Hindlimb muscle (tissue), 1 donor: Measurements from ENCODE around the gene UBIAD1. TPM values are rescaled to one million over a fixed set of nuclear protein-coding genes. Genes with fewer than 3 reads are reported as not detected.
"Not testable (repeated sequence)": the region's sequence is repeated elsewhere in the genome, so short reads cannot be mapped to it uniquely, and the experiment has no call there.

Experiments used
- DNase-seq: peaks from one replicate; pipeline ENCODE4 v3.0.0-alpha.2; 2013
- polyA plus RNA-seq: library from polyadenylated mRNA; unstranded; fragments of 120-200 nt; gene quantifications from one replicate; pipeline ENCODE4 v1.2.1, GENCODE V29; 2013; ENCODE audit not compliant: insufficient read length

Gene UBIAD1, protein sequence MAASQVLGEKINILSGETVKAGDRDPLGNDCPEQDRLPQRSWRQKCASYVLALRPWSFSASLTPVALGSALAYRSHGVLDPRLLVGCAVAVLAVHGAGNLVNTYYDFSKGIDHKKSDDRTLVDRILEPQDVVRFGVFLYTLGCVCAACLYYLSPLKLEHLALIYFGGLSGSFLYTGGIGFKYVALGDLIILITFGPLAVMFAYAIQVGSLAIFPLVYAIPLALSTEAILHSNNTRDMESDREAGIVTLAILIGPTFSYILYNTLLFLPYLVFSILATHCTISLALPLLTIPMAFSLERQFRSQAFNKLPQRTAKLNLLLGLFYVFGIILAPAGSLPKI
- 16.9 TPM for polyA plus RNA-seq

DNA sequence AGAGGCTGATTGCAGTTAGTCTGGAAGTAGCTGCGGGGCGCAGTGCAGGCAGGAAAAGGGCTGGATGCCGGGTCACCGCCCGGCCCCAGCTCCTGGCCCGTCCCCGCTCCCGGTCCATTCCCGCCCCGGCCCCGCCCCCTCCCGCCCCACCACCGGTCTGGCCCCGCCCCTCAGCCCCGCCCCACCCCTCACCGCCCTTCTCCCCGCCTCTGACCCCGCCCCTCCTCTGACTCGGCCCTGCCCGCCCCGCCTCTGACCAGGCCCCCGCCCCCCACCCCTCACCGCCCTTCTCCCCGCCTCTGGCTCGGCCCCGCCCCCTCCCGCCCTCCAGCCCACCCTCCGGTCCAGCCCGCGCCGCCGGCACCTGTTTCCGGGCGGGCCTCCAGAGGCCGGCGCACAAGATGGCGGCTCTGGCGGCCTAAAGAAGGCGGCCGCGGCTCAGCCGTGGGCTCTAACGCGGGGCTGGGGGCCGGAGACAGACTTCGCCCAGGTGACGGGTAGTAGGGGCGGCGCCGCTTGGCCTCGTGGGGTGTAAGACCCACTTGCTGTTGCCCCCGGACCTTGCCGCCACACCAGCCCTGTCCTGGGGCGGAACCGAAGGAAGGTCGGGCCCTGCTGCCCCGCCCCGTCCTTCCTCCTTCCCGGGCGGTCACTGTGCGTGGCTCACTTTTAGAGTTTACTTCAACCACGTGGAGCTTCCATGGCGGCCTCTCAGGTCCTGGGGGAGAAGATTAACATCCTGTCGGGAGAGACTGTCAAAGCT lies at the start of gene UBIAD1:
Gene UBIAD1 (plus strand): TSS at position 367 of the 763 bp plus-strand sequence. CDS start 334 bp downstream, at position 701.
- DNase-seq = peak; percentile 90

DNA sequence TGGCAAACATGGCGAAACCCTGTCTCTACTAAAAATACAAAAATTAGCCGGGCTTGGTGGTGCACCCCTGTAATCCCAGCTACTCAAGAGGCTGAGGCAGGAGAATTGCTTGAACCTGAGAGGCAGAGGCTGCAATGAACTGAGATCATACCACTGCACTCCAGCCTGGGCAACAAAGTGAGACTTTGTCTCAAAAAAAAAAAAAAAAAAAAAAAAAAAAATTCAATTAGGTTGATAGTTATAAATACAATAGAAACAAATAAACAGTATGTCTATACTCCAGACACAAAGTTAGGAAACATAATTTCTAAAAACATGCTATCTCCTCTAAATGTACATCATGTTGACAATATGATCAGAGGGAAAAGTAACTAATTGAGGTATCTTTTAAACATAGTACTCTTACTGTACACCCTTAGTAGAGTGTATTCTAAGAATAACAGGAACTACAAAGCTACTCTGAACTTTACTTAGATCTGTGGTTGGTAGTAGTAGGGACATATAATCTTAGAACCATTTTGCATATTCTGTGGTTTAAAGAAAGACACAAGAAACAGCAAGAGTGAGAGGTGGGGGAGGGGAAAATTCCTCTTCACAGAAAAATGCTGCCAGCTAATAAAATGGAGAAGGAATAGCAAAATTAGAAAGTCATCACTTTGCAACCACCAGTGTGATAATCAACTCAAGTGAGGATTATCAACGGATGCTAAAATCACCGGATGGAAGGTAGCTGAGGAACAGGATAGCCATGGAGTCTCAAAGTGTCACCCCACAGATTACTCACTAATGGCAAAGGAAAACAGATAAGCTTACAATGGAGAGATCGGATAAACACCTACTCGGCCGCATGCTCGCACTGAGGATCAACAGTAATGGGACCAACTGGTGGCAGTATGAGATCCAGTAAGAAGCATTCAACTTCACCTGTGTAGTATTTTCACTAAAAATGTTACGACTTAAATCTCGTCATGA lies 45.6 kb upstream of the UBIAD1 start:
- DNase-seq = no peak

DNA sequence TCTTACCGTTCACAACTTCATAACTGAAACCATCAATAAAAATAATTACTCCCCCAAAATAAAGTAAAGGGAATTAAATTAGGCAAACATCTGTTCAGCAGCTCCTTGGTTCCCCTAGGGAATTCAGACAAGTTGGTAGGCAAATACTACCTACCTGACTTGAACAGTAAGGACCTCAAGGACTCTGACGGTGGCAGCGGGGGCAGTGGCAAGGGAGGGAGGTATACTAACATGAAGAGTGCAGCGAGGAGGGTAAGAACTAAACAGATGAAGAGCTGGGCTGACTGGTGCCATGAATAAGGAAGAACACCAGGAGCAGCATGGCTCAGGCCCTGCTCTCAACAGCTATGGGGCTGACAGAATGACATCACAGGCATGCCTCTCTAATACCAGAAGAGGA lies 43.8 kb upstream of the UBIAD1 start:
- DNase-seq = no peak

DNA sequence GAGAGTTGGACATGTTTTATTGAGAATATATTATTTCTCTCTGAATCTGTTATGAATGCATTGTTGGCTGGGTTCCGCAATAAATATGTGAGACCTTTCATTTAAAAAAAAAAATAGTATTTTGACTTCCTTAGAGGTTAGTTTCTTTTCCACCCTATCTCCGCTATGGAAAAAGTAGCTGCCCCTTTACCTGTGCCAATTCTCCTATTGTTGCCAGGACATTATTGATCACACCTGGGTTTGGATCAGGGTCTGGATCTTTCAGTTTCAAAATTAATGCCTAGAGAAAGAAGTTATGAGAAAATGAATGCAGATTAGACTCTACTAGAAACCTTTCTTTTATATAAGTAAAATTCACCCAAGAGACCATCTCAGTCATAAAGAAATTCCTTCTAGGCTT lies 39.8 kb upstream of the UBIAD1 start:
- DNase-seq = no peak

DNA sequence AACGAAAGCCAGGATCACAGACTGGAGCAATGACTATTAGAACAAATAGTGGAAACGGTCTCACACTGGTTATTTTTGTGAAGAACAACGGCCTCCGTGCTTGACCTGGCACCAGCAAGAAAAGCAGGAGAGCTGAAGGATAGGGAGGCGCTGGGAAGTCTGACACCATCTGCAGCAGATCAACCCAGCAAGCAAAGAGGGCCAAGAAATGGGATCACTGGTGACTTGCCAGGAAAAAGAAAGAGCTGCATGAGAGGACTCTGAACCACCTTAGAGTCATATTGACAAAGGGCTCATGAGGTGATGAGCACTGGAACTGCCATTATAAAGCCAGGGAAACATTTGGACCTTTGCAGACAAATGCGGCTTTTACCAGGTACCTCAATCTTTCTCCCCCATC lies 35.6 kb upstream of the UBIAD1 start:
- no peak for DNase-seq

DNA sequence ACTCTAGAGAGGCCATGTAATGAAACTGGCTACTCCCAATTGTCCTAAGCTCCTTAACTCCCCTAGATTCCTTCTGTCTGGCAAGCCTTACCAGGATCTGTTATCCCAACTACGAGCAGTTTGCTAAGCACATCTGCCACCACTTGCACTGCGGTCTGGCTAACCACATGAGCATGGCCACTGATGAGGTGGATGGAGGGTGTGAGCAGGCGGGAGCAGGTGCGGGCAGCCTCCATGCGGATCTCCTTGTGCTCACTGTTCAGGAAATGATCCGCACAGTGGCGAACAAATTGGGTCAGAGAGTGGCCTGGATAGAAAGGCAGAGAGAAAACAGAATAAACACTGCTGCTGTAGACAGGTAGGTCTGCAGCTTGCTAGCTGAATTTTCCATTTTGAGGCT lies 34.7 kb upstream of the UBIAD1 start:
- no peak for DNase-seq

DNA sequence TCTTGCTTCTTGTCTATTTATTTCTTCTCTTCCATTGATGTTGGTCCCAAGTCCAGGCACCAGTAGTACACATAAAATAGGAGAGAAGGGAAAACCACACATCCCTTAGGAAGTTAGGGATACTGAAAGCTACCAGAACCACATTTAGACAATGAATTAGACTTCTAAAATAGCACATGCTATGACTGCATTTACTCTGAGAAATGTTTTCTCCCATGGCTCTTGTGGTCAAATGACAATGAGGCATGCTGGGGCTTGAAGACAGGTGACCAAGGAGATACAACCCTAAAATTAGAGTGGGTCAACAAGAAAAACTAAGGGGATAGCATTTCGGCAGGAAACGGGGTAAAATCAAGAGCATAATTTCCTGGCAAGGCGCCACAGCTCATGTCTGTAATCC lies 27.8 kb upstream of the UBIAD1 start:
- no peak for DNase-seq

DNA sequence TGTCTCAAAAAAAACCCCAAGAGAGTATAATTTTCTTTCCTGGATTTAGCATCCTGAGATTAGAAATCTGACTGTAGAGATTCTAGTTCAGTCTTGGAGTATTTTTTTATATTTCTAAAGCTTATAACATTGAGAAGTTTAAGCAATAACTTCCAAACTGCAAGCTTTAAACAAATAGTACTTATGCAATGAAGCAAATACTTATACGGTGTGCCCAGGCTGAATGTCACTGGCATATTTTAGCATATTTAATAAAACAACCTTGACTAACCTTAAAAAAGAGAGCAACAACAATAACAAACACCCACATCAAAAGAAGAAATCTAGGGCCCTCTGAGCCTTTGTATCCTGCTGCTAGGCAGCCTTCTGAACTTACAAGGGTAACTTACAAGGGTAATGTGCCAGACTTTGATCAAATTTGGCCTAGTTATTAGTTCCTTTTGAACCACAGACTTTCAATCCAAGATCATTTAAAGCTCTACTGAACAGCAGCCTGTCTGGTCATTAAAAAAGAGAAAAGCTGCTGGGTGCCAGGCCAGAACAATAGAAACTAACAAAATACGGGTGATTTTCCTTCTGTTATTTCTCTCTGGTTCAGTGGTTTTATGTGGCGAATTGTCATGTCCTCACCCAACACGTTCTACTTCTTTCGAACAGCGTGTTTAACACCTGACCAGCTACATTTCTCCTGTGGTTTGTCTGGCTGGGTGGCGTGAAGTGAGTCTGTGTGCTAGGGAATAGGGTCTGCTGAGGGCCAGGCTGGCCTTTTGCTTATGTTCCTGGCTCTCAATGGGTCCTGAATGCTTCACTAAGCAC lies 26.9 kb upstream of the UBIAD1 start:
- DNase-seq = no peak

DNA sequence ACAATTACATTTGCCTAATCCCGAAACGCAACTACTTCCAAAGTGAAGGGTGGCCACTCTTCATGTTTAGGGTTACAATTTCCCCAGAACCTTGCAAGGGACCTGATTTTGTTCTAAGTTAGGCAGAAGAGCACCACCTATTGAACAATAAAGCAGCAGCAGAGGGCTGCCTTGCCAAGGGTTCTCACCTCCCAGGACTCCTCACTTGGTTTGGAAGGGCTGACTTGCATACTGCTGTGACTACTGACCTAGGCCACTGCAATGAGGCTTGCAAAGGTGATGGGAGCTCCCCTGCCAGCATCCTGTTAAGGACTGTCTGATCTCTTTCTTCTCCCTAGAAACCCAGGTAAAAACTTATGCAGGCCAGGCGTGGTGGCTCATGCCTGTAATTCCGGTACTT lies 24.8 kb upstream of the UBIAD1 start:
- DNase-seq = no peak

DNA sequence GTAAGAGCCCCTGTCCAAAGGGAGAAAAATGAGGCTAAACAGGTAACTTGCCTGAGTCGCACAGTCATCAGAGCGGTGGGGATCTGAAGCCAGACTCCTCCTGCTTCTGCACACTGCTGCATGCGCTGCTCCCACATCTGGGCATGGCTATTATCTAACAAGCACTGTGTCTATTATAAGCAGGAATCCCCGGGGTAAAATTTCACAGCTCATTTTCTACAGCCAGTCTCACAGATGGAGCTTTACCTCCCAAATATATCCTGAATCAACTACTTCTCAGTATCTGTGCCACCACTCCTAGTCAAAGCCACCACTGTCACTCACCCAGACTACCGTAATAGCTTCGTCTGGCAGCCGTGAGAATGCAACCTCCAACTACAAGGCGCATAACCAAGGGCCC lies 20.5 kb upstream of the UBIAD1 start:
- no peak for DNase-seq

DNA sequence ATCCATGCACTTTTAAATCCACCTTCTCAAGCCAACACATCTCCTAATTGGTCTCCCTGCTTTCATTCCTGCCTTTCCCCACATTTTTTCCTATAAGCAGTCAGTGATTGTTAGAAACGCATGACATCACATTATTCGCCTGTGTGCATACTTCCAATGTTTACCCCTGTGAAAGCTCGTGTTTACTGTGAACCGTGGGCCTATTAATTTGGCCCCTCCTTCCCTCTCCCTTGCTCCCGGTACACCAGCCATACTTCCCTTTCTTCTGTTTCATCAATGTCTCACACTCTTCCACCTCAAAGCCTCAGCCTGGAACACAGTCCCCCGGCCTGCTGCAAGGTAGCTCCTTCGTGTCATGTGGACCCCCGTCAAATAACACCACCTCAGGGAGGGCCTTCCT lies 19.8 kb upstream of the UBIAD1 start:
- no peak for DNase-seq

DNA sequence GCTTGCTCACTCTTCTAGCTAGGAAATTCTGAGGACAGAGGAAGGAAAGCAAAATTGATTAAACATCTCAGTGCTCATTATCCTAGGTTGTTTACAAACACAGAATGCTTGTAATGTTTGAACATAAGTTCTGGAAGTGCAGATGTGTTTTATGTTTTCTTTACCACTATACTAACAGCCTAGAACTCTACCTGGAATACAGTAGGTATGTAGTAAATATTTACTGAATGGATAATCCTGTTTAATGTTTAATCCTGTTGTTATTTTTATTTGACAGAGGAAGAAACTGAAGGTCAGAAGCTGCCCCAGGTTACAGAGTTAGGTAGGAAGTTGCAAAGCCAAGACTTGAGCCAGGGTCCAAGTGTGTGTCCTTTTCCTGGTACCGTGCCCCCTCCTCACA lies 16.7 kb upstream of the UBIAD1 start:
- DNase-seq = no peak

DNA sequence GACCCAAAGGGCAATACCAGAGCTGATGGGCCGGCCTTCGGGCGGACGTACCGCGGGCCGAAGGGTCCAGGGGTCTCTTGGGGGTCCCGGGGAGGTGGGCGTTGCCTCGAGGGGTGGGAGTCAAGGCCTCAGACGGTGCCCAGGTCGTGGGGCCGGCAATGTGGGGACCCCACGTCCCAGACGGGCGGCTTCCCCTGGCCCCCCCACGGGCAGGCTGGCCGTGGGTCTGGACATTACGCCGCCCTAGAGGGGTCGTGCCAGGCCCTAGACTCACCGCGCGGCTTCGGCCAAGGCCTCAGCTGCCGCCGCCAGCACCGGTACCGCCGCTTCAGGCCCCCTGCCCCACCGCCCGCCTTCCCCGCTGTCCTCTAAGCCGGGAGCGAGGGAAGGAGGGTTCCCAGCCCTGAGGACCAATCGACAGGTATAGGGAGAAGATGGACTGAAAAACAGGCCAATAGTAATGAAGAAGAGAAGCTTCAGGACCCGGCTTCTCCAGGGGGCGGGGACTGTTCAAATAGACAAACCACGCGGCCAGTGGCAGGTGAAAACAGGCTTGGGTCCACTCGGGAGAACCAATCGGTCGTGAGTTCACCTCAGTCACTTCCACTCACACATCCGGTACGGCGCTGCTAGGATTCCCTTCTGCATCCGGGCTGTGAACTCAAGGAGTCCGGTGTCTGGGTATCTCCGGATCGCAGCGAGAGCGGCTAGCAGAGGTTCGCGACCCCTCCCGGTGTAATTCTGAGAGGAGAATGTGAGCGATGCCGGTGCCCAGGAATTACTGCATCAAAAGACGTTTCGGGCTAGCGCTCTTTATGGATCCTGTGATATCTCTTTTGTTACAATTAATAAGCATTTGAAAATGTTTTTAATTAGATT lies 10.6 kb upstream of the UBIAD1 start, which contains the start of gene MTOR:
Gene MTOR (minus strand): TSS at position 381 of the 879 bp plus-strand sequence. CDS start 3,142 bp downstream, outside the sequence.
- DNase-seq = peak; percentile 99

DNA sequence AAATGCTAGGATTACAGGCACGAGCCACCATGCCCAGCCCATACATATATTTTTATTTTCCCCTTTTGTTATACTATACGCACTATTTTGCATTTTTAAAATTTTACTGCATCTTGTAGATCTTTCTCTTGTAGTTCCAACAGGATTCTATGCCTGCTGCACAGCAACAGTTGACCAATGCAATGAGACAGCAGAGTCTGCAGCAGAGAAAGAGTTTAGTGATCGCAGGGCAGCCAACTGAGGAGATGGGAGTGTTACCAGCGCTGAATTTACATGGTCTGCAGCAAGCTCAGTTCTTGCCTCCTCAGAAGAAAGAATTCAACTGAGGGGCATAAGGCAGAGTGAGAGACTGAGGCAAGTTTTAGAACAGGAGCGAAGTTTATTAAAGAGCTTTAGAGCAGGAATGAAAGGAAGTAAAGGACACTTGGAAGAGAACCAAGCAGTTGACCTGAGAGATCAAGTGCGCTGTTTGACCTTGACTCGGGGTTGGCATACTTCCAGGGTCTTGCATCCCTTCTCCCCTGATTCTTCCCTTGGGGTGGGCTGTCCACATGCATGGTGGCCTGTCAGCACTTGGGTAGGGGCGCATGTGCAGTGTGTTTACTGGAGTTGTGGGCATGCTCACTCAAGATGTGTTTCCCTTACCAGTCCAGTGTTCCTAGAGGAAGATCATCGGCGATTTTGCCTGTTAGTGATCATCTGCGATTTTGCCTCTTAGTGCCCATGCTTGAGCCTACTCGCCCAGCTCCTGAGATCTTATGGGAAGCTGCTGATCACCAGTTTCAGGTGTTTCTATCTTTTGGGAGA lies 6.5 kb upstream of the UBIAD1 start:
- DNase-seq = no peak

DNA sequence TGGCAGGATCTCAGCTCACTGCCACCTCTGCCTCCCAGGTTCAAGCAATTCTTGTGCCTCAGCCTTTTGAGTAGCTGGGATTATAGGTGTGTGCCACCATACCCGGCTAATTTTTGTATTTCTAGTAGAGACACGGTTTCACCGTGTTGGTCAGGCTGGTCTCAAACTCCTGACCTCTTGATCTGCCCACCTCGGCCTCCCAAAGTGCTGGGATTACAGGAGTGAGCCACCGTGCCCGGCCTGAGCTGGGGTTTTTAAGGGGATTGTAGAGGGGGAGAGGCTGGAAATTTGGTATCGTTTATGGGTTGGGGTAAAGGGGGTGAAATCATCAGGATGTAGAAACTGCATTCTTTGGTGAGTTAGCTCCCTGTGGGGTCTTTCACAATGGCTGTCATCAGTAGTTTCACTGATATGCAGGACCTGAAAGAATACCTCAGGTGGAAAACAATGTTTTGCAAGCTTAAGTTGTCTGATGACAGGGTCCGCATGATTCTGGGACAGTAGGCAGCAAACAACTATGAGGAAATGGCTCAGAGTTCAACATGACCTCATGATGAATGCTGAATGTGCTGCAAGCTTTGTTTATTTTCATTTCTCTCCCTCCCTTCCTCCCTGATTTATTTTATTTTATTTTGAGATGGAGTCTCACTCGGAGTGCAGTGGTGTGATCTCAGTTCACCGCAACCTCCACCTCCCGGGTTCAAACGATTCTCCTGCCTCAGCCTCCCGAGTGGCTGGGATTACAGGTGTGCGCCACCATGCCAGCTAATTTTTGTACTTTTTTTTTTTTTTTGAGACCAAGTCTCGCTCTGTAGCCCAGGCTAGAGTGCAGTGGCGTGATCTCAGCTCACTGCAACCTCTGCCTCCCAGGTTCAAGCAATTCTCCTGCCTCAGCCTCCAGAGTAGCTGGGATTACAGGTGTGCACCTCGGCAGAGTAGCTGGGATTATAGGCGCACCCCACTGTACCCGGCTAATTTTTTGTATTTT lies 5.4 kb upstream of the UBIAD1 start:
- not testable (repeated sequence) for DNase-seq

DNA sequence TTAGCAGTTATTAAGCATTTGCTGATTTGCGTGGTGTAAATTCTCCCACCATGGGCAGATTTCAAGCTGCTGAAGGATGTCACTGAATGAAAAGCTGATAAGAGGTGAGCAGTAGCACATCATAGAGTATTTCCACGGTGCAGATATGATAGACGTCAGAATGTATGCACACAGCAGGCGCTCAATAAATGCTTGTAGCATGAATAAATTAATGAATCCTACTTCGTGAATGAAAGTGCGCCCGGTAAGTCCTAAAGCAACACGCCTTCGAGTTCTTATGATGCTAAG lies 510 bp upstream of the UBIAD1 start:
- DNase-seq = no peak

DNA sequence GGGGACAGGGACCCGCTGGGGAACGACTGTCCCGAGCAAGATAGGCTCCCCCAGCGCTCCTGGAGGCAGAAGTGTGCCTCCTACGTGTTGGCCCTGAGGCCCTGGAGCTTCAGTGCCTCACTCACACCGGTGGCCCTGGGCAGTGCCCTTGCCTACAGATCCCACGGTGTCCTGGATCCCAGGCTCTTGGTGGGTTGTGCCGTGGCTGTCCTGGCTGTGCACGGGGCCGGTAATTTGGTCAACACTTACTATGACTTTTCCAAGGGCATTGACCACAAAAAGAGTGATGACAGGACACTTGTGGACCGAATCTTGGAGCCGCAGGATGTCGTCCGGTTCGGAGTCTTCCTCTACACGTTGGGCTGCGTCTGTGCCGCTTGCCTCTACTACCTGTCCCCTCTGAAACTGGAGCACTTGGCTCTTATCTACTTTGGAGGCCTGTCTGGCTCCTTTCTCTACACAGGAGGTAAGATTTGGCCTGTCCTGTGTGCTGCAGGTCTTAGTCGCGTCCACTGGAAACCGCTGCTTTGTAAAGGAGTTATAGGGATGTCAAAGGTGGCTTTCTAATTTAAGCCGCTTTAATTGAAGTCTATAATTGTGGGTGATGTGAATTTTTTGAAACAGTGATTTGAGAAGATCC lies 717 bp downstream of the UBIAD1 start:
- DNase-seq = no peak

DNA sequence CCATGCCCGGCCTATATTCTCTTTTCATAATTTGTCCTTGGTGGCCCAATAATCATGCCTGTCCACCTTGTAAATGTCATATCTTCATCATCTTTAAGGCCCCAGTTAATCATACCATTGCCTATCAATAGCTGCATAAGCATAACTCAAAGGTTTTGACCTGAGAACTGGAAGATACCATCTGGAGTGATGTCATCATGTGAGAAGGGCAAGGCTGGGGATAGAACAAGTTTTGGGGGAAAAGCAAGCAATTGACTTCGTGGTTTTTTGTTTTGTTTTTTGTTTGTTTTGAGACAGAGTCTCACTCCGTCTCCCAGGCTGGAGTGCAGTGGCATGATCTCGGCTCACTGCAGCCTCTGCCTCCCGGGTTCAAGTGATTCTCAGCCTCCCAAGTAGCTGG lies 6.2 kb downstream of the UBIAD1 start:
- no peak for DNase-seq
